Mucosa of descending colon (tissue), 3 donors: Measurements from ENCODE around the gene CXCL3. TPM values are rescaled to one million over a fixed set of nuclear protein-coding genes. Genes with fewer than 3 reads are reported as not detected.
A peak's percentile ranks its signal among the peaks of the same experiment; 100 is the strongest.

Source experiments
- ATAC-seq: fragments of 200-7000 bp; cut with Tn5 transposase; one replicate; pipeline ENCODE4 v1.9.1; 2020; ENCODE audit warnings: mild to moderate bottlenecking, moderate library complexity
- DNase-seq, 3 donors: peaks; one replicate each; pipeline ENCODE4 v3.0.0-alpha.2; 2020
- H3K36me3 ChIP-seq: fragments of 200-600 bp; one replicate; pipeline ENCODE4 v1.8.0; 2021; ENCODE audit warnings: low read depth, mild to moderate bottlenecking
- H3K4me1 ChIP-seq: fragments of 200-600 bp; one replicate; pipeline ENCODE4 v1.8.0; 2021; ENCODE audit warnings: low read depth, mild to moderate bottlenecking
- H3K4me3 ChIP-seq: fragments of 200-600 bp; one replicate; pipeline ENCODE4 v1.8.0; 2021; ENCODE audit warnings: mild to moderate bottlenecking
- H3K9me3 ChIP-seq: fragments of 200-600 bp; one replicate; pipeline ENCODE4 v1.8.0; 2021; ENCODE audit warnings: mild to moderate bottlenecking
- intact Hi-C, 2 donors: fragments of 100-400 bp; cut with DNase I in 1 of 2; cut with micrococcal nuclease in 1 of 2; formaldehyde crosslinking; loops; one replicate each; pipeline versions ENCODE4 v1.11.0 to v1.11.1; 2022; cut with DNase I, micrococcal nuclease
- total RNA-seq, 3 donors: library from RNA; stranded (reverse); fragmentation: NEBNext Ultra II Directional in 2 of 3; extraction: Animal tissue kit (Norgen Biotek cat#: 25700) in 2 of 3; gene quantifications; one replicate each; pipeline versions ENCODE4 v1.2.1 to v1.2.4, GENCODE V29; 2021 to 2023
- TF ChIP-seq, protein P1 (sequence below): fragments of 200-600 bp; IDR thresholded peaks from one replicate; pipeline ENCODE4 v1.8.0; 2022; ENCODE audit warnings: antibody characterized with exemption, mild to moderate bottlenecking
- donor health status: DM: no; HTN: no; CAD: no; lungs with moderate emphysema.
- donor health status: DM: no; HTN: no; CAD: no.
- donor health status: DM: no; HTN: yes; CAD: no.

Gene CXCL3
- total RNA-seq, 3 donors from 2014 or later: 2.7 to 30.8 (median 3.9) TPM

DNA sequence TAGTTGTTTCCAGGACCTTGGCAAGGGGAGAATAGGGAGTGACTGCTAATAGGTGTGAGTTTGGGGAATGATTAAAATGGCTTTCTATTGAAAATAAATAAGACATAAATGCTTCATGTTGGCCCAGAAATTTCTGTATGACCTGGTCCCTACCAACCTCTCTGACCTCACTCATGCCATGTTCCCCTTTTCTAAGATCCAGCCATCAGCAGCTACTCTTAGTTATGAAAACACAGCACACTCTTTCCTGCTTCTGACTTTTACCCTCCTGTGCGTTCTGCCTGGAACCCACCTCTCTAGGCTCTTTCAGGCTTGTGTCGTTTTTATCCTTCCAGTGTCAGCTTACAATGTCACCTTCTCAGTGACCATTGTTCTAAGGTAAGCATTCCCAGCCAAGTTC, 25.2 kb downstream of the CXCL3 start:
- TF ChIP-seq, protein P1, sequence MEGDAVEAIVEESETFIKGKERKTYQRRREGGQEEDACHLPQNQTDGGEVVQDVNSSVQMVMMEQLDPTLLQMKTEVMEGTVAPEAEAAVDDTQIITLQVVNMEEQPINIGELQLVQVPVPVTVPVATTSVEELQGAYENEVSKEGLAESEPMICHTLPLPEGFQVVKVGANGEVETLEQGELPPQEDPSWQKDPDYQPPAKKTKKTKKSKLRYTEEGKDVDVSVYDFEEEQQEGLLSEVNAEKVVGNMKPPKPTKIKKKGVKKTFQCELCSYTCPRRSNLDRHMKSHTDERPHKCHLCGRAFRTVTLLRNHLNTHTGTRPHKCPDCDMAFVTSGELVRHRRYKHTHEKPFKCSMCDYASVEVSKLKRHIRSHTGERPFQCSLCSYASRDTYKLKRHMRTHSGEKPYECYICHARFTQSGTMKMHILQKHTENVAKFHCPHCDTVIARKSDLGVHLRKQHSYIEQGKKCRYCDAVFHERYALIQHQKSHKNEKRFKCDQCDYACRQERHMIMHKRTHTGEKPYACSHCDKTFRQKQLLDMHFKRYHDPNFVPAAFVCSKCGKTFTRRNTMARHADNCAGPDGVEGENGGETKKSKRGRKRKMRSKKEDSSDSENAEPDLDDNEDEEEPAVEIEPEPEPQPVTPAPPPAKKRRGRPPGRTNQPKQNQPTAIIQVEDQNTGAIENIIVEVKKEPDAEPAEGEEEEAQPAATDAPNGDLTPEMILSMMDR: no peak
- H3K36me3 ChIP-seq: no peaks in the 10 kb centered on the region
- H3K9me3 ChIP-seq: no peaks in the 10 kb centered on the region
- H3K4me3 ChIP-seq: no peak overlapping the region
- no peak for DNase-seq
- ATAC-seq: no peak
- H3K4me1 ChIP-seq: peaks cover 6% of the 10 kb centered on the region
- intact Hi-C loops: no loop called here

DNA sequence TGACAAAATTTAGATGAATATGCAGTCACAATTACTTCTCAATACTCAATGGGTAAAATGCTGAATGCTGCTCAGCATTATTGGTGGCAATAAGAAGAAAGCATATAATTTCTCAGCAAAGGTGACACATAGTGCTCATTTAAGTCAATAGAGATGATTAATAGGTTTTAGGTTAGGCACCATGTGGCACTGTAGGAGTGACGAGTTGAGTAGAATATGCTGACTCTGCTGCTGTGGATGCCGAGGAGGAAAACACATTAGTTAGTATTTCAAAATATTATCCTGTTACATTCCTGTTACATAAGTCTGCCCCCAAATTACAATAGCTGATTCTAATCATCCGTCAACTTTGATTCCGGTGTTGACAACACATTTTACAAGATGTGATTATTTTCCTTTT, 26.4 kb downstream of the CXCL3 start:
- intact Hi-C loops: no loop called here
- ATAC-seq (no peak), DNase-seq (no peak)
- Histone ChIP-seq H3K4me1 (peaks cover 6% of the 10 kb centered on the region), H3K36me3 (no peaks in the 10 kb centered on the region), H3K9me3 (no peaks in the 10 kb centered on the region), H3K4me3 (no peak overlapping the region)
- TF ChIP-seq, protein P1: no peak

DNA sequence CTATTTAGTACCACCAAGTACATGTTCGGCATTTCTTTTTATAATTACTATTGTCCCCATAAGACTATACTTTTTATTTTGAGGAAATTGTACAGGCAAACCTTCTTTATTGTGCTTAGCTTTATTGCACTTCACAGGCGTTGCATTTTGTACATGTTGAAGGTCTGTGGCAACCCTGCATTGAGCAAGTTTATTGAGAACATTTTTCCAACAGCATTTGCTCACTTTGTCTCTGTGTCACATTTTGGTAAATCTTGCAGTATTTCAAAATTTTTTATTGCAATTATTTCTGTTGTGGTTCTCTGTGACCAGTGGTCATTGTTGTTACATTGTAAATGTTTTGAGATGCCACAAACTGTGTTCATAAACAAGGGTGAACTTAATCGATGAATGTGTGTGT, 29.2 kb downstream of the CXCL3 start:
- Histone ChIP-seq H3K36me3 (no peaks in the 10 kb centered on the region), H3K4me3 (no peak overlapping the region), H3K4me1 (peaks cover 12% of the 10 kb centered on the region), H3K9me3 (no peaks in the 10 kb centered on the region)
- intact Hi-C loops: no loop called here
- peak; percentile 53 for ATAC-seq
- no peak for DNase-seq
- TF ChIP-seq, protein P1: no peak

DNA sequence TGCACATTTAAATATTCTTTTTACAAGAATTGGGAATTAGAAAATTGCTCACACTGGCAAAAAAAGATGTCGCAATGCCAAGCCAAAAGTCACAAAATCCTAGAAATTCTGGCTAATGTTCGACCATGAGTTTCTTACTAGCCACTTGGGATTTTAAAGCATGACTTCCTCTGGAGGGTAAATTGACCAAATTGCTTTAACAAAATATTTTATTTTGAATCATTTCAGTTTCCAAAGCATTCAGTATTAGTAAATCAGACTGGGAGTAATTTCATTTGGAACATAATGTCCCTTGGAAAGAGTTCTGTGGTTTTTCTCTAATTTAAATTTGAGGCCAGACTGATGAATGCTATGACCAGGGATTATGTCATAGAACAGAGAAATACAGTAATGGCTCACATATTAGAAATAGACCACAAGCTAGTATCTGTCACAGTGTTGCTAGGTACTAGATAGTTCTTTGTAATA, 32.4 kb downstream of the CXCL3 start:
- Histone ChIP-seq H3K36me3 (no peaks in the 10 kb centered on the region), H3K4me3 (no peak overlapping the region), H3K9me3 (no peaks in the 10 kb centered on the region), H3K4me1 (peaks cover 12% of the 10 kb centered on the region)
- TF ChIP-seq, protein P1: no peak
- no peak for DNase-seq
- no peak for ATAC-seq
- intact Hi-C loops: no loop called here

DNA sequence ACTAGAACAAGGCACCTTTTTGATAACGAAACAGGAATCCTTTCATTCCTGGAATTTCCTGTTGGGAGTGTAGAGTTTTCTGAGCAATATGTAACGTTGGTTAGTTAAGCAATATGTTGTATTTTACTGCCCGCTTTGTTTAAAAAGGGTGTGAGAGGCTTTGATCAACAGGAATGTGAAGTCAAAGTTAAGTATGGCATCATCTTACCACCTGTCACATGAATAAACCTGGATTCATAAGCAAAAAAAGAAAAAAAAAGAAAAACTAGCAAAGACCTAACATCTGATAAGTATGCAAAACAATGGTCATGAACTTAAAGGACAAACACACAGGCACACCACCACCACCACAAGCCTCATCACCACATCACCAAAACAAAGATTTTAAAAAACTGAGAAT, 33.0 kb downstream of the CXCL3 start:
- no peak for DNase-seq
- peaks cover 12% of the 10 kb centered on the region for H3K4me1 ChIP-seq
- H3K4me3 ChIP-seq: no peak overlapping the region
- intact Hi-C loops: no loop called here
- H3K36me3 ChIP-seq: no peaks in the 10 kb centered on the region
- ATAC-seq: peak; percentile 97
- no peaks in the 10 kb centered on the region for H3K9me3 ChIP-seq
- TF ChIP-seq, protein P1: no peak

DNA sequence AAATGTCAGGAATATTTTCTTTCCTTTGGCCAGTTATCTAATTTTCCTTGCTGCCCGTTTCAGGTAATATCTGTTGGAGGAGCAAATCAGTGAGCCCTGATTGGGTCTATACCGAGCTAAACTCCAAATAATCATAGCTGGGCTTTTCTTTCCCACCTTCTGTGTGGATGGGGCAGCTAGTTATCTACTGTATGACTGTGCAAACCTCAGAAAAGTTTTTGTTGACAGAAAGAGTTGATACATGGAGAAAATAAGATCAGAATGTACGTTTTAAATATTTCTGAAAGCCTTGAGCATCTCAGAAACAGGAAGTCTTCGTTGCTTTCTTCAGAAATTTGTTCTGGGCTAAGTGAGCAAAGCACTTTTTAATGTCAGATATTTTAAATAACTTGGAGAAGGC, 33.8 kb downstream of the CXCL3 start:
- Histone ChIP-seq H3K36me3 (no peaks in the 10 kb centered on the region), H3K4me3 (no peak overlapping the region), H3K9me3 (no peaks in the 10 kb centered on the region), H3K4me1 (peaks cover 9% of the 10 kb centered on the region)
- ATAC-seq: no peak
- no peak for DNase-seq
- intact Hi-C loops: no loop called here
- TF ChIP-seq, protein P1: no peak
